Mesangial cell (primary cell): ENCODE results near the gene EZH2. TPM values are rescaled to one million over a fixed set of nuclear protein-coding genes. Genes with fewer than 3 reads are reported as not detected.

ENCODE experiments used
- total RNA-seq: library from RNA; depleted of rRNA; stranded (reverse); fragments of >200 nt; gene quantifications from 2 replicates; pipeline ENCODE4 v1.2.3, GENCODE V29; 2015

EZH2 gene
- 4.2 and 17.8 TPM in 2 replicates for total RNA-seq

GRCh38 chr7:148884049-148884298, at the start of gene EZH2:
EZH2 (minus strand) TSS chr7:148884291; CDS start chr7:148847298, 36,993 bp downstream.

Other genes starting within 250 kb of the EZH2 start
- 26.4 and 39.9 TPM in 2 replicates for gene CUL1, start 185.4 kb downstream of the EZH2 start, total RNA-seq
- 157 and 292 TPM in 2 replicates for gene PDIA4, start 144.2 kb upstream of the EZH2 start, total RNA-seq
- gene ZNF786, start 206.4 kb upstream of the EZH2 start, total RNA-seq: 2.8 and 9.0 TPM in 2 replicates
- gene ZNF425, start 242.0 kb upstream of the EZH2 start, total RNA-seq: 0.81 and 2.8 TPM in 2 replicates